Activated T-cell treated with anti-CD3 and anti-CD28 coated beads, Interleukin-2, amount 50 U/mL, for 72 hours (primary cell): ENCODE results near the gene PHRF1. TPM values are rescaled to one million over a fixed set of nuclear protein-coding genes. Genes with fewer than 3 reads are reported as not detected.

ENCODE experiments used
- ATAC-seq, 2 donors: fragments of 150-1000 bp; cut with Tn5 transposase; replicated peaks in 1 of 2; 2 replicates each; pipeline ENCODE4 v1.10.0; 2021; ENCODE audit warnings: moderate library complexity in 2 of 2, mild to moderate bottlenecking in 1 of 2
- DNase-seq, 2 donors: peaks; one replicate each; pipeline ENCODE4 v3.0.0; 2021 to 2022; ENCODE audit warnings: mixed read lengths in 1 of 2
- H3K27ac Mint-ChIP-seq: one replicate; pipeline ENCODE4 v1.8.0; 2022; ENCODE audit warnings: mild to moderate bottlenecking, moderate library complexity, mixed read lengths
- H3K27me3 Mint-ChIP-seq: one replicate; pipeline ENCODE4 v1.8.0; 2022; ENCODE audit warnings: low read depth, mixed read lengths
- H3K36me3 Mint-ChIP-seq, 2 donors: one replicate each; pipeline ENCODE4 v1.8.0; 2022; ENCODE audit warnings: mixed read lengths in 2 of 2, mild to moderate bottlenecking in 1 of 2; ENCODE audit not compliant: insufficient read depth in 2 of 2
- H3K4me1 Mint-ChIP-seq: one replicate; pipeline ENCODE4 v1.8.0; 2022; ENCODE audit warnings: low read depth, mixed read lengths
- H3K4me3 Mint-ChIP-seq, 2 donors: one replicate each; pipeline ENCODE4 v1.8.0; 2022; ENCODE audit warnings: mild to moderate bottlenecking in 2 of 2, mixed read lengths in 2 of 2, moderate library complexity in 2 of 2
- H3K9me3 Mint-ChIP-seq, 2 donors: one replicate each; pipeline ENCODE4 v1.8.0; 2022; ENCODE audit warnings: mixed read lengths in 2 of 2
- total RNA-seq, 2 donors: library from RNA; stranded (reverse); gene quantifications; one replicate each; pipeline ENCODE4 v1.2.3, GENCODE V29; 2022

Gene PHRF1
- total RNA-seq, 2 donors from 2014 or later = 29.7 to 31.0 TPM

- no peak overlapping the region for H3K27ac Mint-ChIP-seq
- peak overlapping the region in 1 of 2 donors; percentile 25 for H3K4me3 Mint-ChIP-seq
- H3K9me3 Mint-ChIP-seq = no peaks in the 10 kb centered on the region
- peaks cover 3 to 16% of the 10 kb centered on the region in 2 donors for H3K36me3 Mint-ChIP-seq
- DNase-seq = no peak
- peaks cover 42% of the 10 kb centered on the region for H3K4me1 Mint-ChIP-seq
- no peak for ATAC-seq
- H3K27me3 Mint-ChIP-seq = peaks cover 2% of the 10 kb centered on the region
These were observed 3.7 kb downstream of the PHRF1 start for GRCh38 chr11:579830-580601.

GRCh38 chr11:581342-581741, 5.1 kb downstream of the PHRF1 start:
- peaks cover 3 to 16% of the 10 kb centered on the region in 2 donors for H3K36me3 Mint-ChIP-seq
- DNase-seq (no peak), ATAC-seq (no peak)
- peaks cover 45% of the 10 kb centered on the region for H3K4me1 Mint-ChIP-seq
- peak overlapping the region; percentile 20 for H3K27ac Mint-ChIP-seq
- H3K9me3 Mint-ChIP-seq = no peaks in the 10 kb centered on the region
- no peaks in the 10 kb centered on the region for H3K27me3 Mint-ChIP-seq
- H3K4me3 Mint-ChIP-seq = no peak overlapping the region

GRCh38 chr11:581752-582151, 5.5 kb downstream of the PHRF1 start:
- ATAC-seq (no peak), DNase-seq (no peak)
- Mint-ChIP-seq H3K4me3 (no peak overlapping the region), H3K27me3 (no peaks in the 10 kb centered on the region), H3K4me1 (peaks cover 49% of the 10 kb centered on the region), H3K36me3 (peaks cover 3 to 16% of the 10 kb centered on the region in 2 donors), H3K9me3 (no peaks in the 10 kb centered on the region), H3K27ac (no peak overlapping the region)

- ATAC-seq = no peak
- no peak for DNase-seq
- peaks cover 53% of the 10 kb centered on the region for H3K4me1 Mint-ChIP-seq
- H3K9me3 Mint-ChIP-seq = no peaks in the 10 kb centered on the region
- H3K4me3 Mint-ChIP-seq = no peak overlapping the region
- H3K27ac Mint-ChIP-seq = peak overlapping the region; percentile 6
- no peaks in the 10 kb centered on the region for H3K27me3 Mint-ChIP-seq
- peaks cover 0 to 27% of the 10 kb centered on the region in 2 donors for H3K36me3 Mint-ChIP-seq
These were observed 8.0 kb downstream of the PHRF1 start for GRCh38 chr11:584287-584686.

GRCh38 chr11:586376-587316, 10.4 kb downstream of the PHRF1 start:
- Mint-ChIP-seq H3K4me1 (peaks cover 43% of the 10 kb centered on the region), H3K9me3 (no peaks in the 10 kb centered on the region), H3K27ac (peak overlapping the region; percentile 89), H3K36me3 (peaks cover 0 to 31% of the 10 kb centered on the region in 2 donors), H3K4me3 (no peak overlapping the region), H3K27me3 (no peaks in the 10 kb centered on the region)
- DNase-seq (no peak), ATAC-seq (no peak)

GRCh38 chr11:587546-587945, 11.3 kb downstream of the PHRF1 start:
- Mint-ChIP-seq H3K27ac (peak overlapping the region; percentile 89), H3K4me1 (peaks cover 40% of the 10 kb centered on the region), H3K27me3 (no peaks in the 10 kb centered on the region), H3K36me3 (peaks cover 4 to 31% of the 10 kb centered on the region in 2 donors), H3K9me3 (no peaks in the 10 kb centered on the region), H3K4me3 (peak overlapping the region; percentile 74 to 78)
- peak in 1 of 2 donors; percentile 33 for DNase-seq
- ATAC-seq = peak; percentile 39 to 42

GRCh38 chr11:587978-588380, 11.7 kb downstream of the PHRF1 start:
- peaks cover 40% of the 10 kb centered on the region for H3K4me1 Mint-ChIP-seq
- peak overlapping the region; percentile 89 for H3K27ac Mint-ChIP-seq
- H3K36me3 Mint-ChIP-seq = peaks cover 4 to 31% of the 10 kb centered on the region in 2 donors
- no peaks in the 10 kb centered on the region for H3K27me3 Mint-ChIP-seq
- DNase-seq = peak; percentile 74 to 87
- no peaks in the 10 kb centered on the region for H3K9me3 Mint-ChIP-seq
- peak; percentile 99 for ATAC-seq
- H3K4me3 Mint-ChIP-seq = peak overlapping the region; percentile 74 to 78

- ATAC-seq = no peak
- Mint-ChIP-seq H3K4me3 (no peak overlapping the region), H3K27ac (peak overlapping the region; percentile 79), H3K4me1 (peaks cover 40% of the 10 kb centered on the region), H3K36me3 (peaks cover 5 to 38% of the 10 kb centered on the region in 2 donors), H3K27me3 (no peaks in the 10 kb centered on the region), H3K9me3 (no peaks in the 10 kb centered on the region)
- DNase-seq = no peak
These were observed 13.5 kb downstream of the PHRF1 start for GRCh38 chr11:589798-590197.

- Mint-ChIP-seq H3K9me3 (no peaks in the 10 kb centered on the region), H3K27me3 (no peaks in the 10 kb centered on the region), H3K4me3 (no peak overlapping the region), H3K4me1 (peaks cover 38% of the 10 kb centered on the region), H3K36me3 (peaks cover 5 to 38% of the 10 kb centered on the region in 2 donors), H3K27ac (no peak overlapping the region)
- DNase-seq (no peak), ATAC-seq (no peak)
These were observed 14.7 kb downstream of the PHRF1 start for GRCh38 chr11:590997-591396.

GRCh38 chr11:592501-592900, 16.2 kb downstream of the PHRF1 start:
- Mint-ChIP-seq H3K4me3 (no peak overlapping the region), H3K36me3 (peaks cover 5 to 39% of the 10 kb centered on the region in 2 donors), H3K27ac (peak overlapping the region; percentile 13), H3K4me1 (peaks cover 28% of the 10 kb centered on the region), H3K27me3 (no peaks in the 10 kb centered on the region), H3K9me3 (no peaks in the 10 kb centered on the region)
- ATAC-seq (no peak), DNase-seq (no peak)

- Mint-ChIP-seq H3K27ac (no peak overlapping the region), H3K36me3 (peaks cover 5 to 36% of the 10 kb centered on the region in 2 donors)
These were observed 16.6 kb downstream of the PHRF1 start for GRCh38 chr11:592918-593317.

GRCh38 chr11:593347-593746, 17.1 kb downstream of the PHRF1 start:
- ATAC-seq = no peak
- Mint-ChIP-seq H3K9me3 (no peaks in the 10 kb centered on the region), H3K4me3 (no peak overlapping the region), H3K36me3 (peaks cover 5 to 36% of the 10 kb centered on the region in 2 donors), H3K4me1 (peaks cover 20% of the 10 kb centered on the region), H3K27ac (no peak overlapping the region), H3K27me3 (no peaks in the 10 kb centered on the region)
- no peak for DNase-seq

More at GRCh38 chr11:592918-593317, 16.6 kb downstream of the PHRF1 start:
- Mint-ChIP-seq H3K9me3 (no peaks in the 10 kb centered on the region), H3K27me3 (no peaks in the 10 kb centered on the region), H3K4me3 (no peak overlapping the region), H3K4me1 (peaks cover 24% of the 10 kb centered on the region)
- ATAC-seq (no peak), DNase-seq (no peak)

GRCh38 chr11:595400-595799, 19.1 kb downstream of the PHRF1 start:
- H3K27me3 Mint-ChIP-seq = no peaks in the 10 kb centered on the region
- peaks cover 6% of the 10 kb centered on the region for H3K4me1 Mint-ChIP-seq
- H3K36me3 Mint-ChIP-seq = peaks cover 7 to 28% of the 10 kb centered on the region in 2 donors
- no peak overlapping the region for H3K27ac Mint-ChIP-seq
- ATAC-seq (no peak), DNase-seq (no peak)
- no peak overlapping the region for H3K4me3 Mint-ChIP-seq
- H3K9me3 Mint-ChIP-seq = no peaks in the 10 kb centered on the region
